Stimulated activated CD4-positive, alpha-beta T cell treated with anti-CD3 and anti-CD28 coated beads, Interleukin-1b, Interleukin-23, amount 100 ng/mL, for 24 hours (primary cell): Measurements from ENCODE around the gene NDUFA3.
"Not testable (repeated sequence)": the region's sequence is repeated elsewhere in the genome, so short reads cannot be mapped to it uniquely, and the experiment has no call there.

ENCODE experiments used
- DNase-seq, 4 experiments: peaks; one replicate each; pipeline ENCODE4 v3.0.0-alpha.2; 2020; ENCODE audit warnings: low read depth in 4 of 4, low spot score in 1 of 4

NDUFA3 gene

GRCh38 chr19:54102421-54103169 lies at the start of gene NDUFA3:
Gene NDUFA3 (plus strand): TSS chr19:54102855. CDS start chr19:54102879, 24 bp downstream.
- peak; percentile 83 to 96 (median 89) for DNase-seq

- no peak for DNase-seq
Observed at GRCh38 chr19:54062643-54063042, 40.0 kb upstream of the NDUFA3 start.

- DNase-seq: no peak
Observed at GRCh38 chr19:54063350-54064116, 39.1 kb upstream of the NDUFA3 start, which contains the start of gene VSTM1. Gene VSTM1 (minus strand): TSS chr19:54063897. CDS start chr19:54063777, 120 bp downstream.

- no peak for DNase-seq
Observed at GRCh38 chr19:54069470-54069869, 33.2 kb upstream of the NDUFA3 start.

- no peak for DNase-seq
Observed at GRCh38 chr19:54073829-54074228, 28.8 kb upstream of the NDUFA3 start.

GRCh38 chr19:54074851-54075250 lies 27.8 kb upstream of the NDUFA3 start:
- no peak for DNase-seq

- DNase-seq: no peak
Observed at GRCh38 chr19:54077334-54077733, 25.3 kb upstream of the NDUFA3 start.

GRCh38 chr19:54081032-54081431 lies 21.6 kb upstream of the NDUFA3 start, which contains the start of gene TARM1:
Gene TARM1 (minus strand): TSS chr19:54081365. CDS start chr19:54081340, 25 bp downstream.
- no peak for DNase-seq

- DNase-seq: no peak
Observed at GRCh38 chr19:54084410-54084809, 18.2 kb upstream of the NDUFA3 start.

GRCh38 chr19:54094426-54095000 lies 8.1 kb upstream of the NDUFA3 start:
- no peak for DNase-seq

- no peak for DNase-seq
Observed at GRCh38 chr19:54095136-54095858, 7.4 kb upstream of the NDUFA3 start.

- DNase-seq: peak in 1 of 4 experiments; percentile 25
Observed at GRCh38 chr19:54095859-54096616, 6.6 kb upstream of the NDUFA3 start.

GRCh38 chr19:54096617-54097106 lies 6.0 kb upstream of the NDUFA3 start:
- DNase-seq: no peak

GRCh38 chr19:54099190-54099902 lies 3.3 kb upstream of the NDUFA3 start:
- no peak for DNase-seq

GRCh38 chr19:54099903-54100255 lies 2.8 kb upstream of the NDUFA3 start:
- not testable (repeated sequence) for DNase-seq

GRCh38 chr19:54100561-54100960 lies 2.1 kb upstream of the NDUFA3 start, which contains the start of gene OSCAR:
Gene OSCAR (minus strand): TSS chr19:54100803. CDS start chr19:54100792, 11 bp downstream.
- DNase-seq: no peak

- DNase-seq: no peak
Observed at GRCh38 chr19:54104998-54105715, 2.5 kb downstream of the NDUFA3 start.

GRCh38 chr19:54105796-54106195 lies 3.1 kb downstream of the NDUFA3 start:
- no peak for DNase-seq

GRCh38 chr19:54106716-54107115 lies 4.1 kb downstream of the NDUFA3 start:
- DNase-seq: no peak
